Ascending aorta (tissue), 2 donors: ENCODE measurements around the gene ATF6. TPM values are rescaled to one million over a fixed set of nuclear protein-coding genes. Genes with fewer than 3 reads are reported as not detected.

ENCODE experiments used
- DNase-seq, 2 donors: peaks; one replicate each; pipeline ENCODE4 v3.0.0-alpha.2; 2019; ENCODE audit warnings: low spot score in 2 of 2
- H3K27ac ChIP-seq, 2 donors: fragments of 200-600 bp; sonication (generic); one replicate each; pipeline ENCODE4 v1.5.1; 2016 to 2017; ENCODE audit warnings: mild to moderate bottlenecking in 1 of 2
- H3K27me3 ChIP-seq: fragments of 200-600 bp; sonication (generic); one replicate; pipeline ENCODE4 v1.5.1; 2017
- H3K36me3 ChIP-seq, 2 donors: fragments of 200-600 bp; sonication (generic); one replicate each; pipeline ENCODE4 v1.5.1; 2016
- H3K4me1 ChIP-seq, 2 donors: fragments of 200-600 bp; sonication (generic); one replicate each; pipeline ENCODE4 v1.5.1; 2016 to 2017; ENCODE audit warnings: mild to moderate bottlenecking in 1 of 2
- H3K4me3 ChIP-seq, 2 donors: fragments of 200-600 bp; sonication (generic); one replicate each; pipeline ENCODE4 v1.5.1; 2016 to 2017; ENCODE audit warnings: mild to moderate bottlenecking in 1 of 2
- H3K9me3 ChIP-seq, 2 donors: fragments of 200-600 bp; sonication (generic); one replicate each; pipeline ENCODE4 v1.5.1; 2016
- CTCF ChIP-seq, 3 experiments: fragments of 200-600 bp in 2 of 3; fragments of 450-650 bp in 1 of 3; sonication (generic) in 2 of 3; IDR thresholded peaks; one replicate each; pipeline ENCODE4 v1.5.1; 2016 to 2019; ENCODE audit warnings: antibody characterized with exemption in 3 of 3, mild to moderate bottlenecking in 1 of 3, moderate library complexity in 1 of 3
- intact Hi-C: fragments of 100-400 bp; cut with DNase I; formaldehyde crosslinking; loops from one replicate; pipeline ENCODE4 v1.15.1; 2023
- total RNA-seq: library from RNA; depleted of rRNA; stranded (reverse); fragments of >200 nt; gene quantifications from one replicate; pipeline ENCODE4 v1.1.0, GENCODE V29; 2016

ATF6 gene
- total RNA-seq, 1 donor from 2014 or later = 12.3 TPM

- no peak for TF ChIP-seq CTCF (IDR thresholded peaks at IDR 0.05)
- DNase-seq = no peak
- Histone ChIP-seq H3K4me3 (no peak overlapping the region), H3K27me3 (no peaks in the 10 kb centered on the region), H3K9me3 (no peaks in the 10 kb centered on the region), H3K36me3 (peaks cover 4 to 8% of the 10 kb centered on the region in 2 donors), H3K27ac (no peak overlapping the region), H3K4me1 (no peaks in the 10 kb centered on the region)
- intact Hi-C loops = no loop called here
Measured at GRCh38 chr1:161843156-161843555, 77.0 kb downstream of the ATF6 start.

- Histone ChIP-seq H3K36me3 (peaks cover 4 to 11% of the 10 kb centered on the region in 2 donors), H3K27ac (no peak overlapping the region), H3K4me1 (no peaks in the 10 kb centered on the region), H3K27me3 (no peaks in the 10 kb centered on the region), H3K4me3 (no peak overlapping the region), H3K9me3 (no peaks in the 10 kb centered on the region)
- intact Hi-C loops = no loop called here
- TF ChIP-seq CTCF (IDR thresholded peaks at IDR 0.05) = no peak
- no peak for DNase-seq
Measured at GRCh38 chr1:161844696-161845095, 78.6 kb downstream of the ATF6 start.

GRCh38 chr1:161848676-161849075, 82.6 kb downstream of the ATF6 start:
- intact Hi-C loops = no loop called here
- Histone ChIP-seq H3K4me1 (no peaks in the 10 kb centered on the region), H3K4me3 (no peak overlapping the region), H3K27me3 (no peaks in the 10 kb centered on the region), H3K36me3 (peaks cover 9 to 26% of the 10 kb centered on the region in 2 donors), H3K9me3 (no peaks in the 10 kb centered on the region), H3K27ac (no peak overlapping the region)
- DNase-seq = no peak
- TF ChIP-seq CTCF (IDR thresholded peaks at IDR 0.05) = no peak

- intact Hi-C loops = no loop called here
- H3K4me3 ChIP-seq = no peak overlapping the region
- peaks cover 17 to 29% of the 10 kb centered on the region in 2 donors for H3K36me3 ChIP-seq
- H3K27ac ChIP-seq = no peak overlapping the region
- no peaks in the 10 kb centered on the region for H3K9me3 ChIP-seq
- DNase-seq = no peak
- no peak for TF ChIP-seq CTCF (IDR thresholded peaks at IDR 0.05)
- no peaks in the 10 kb centered on the region for H3K27me3 ChIP-seq
- no peaks in the 10 kb centered on the region for H3K4me1 ChIP-seq
Measured at GRCh38 chr1:161849518-161849917, 83.4 kb downstream of the ATF6 start.

GRCh38 chr1:161855260-161855659, 89.1 kb downstream of the ATF6 start:
- peaks cover 15 to 32% of the 10 kb centered on the region in 2 donors for H3K36me3 ChIP-seq
- H3K4me1 ChIP-seq = no peaks in the 10 kb centered on the region
- no peak for TF ChIP-seq CTCF (IDR thresholded peaks at IDR 0.05)
- H3K27me3 ChIP-seq = no peaks in the 10 kb centered on the region
- H3K27ac ChIP-seq = no peak overlapping the region
- H3K9me3 ChIP-seq = no peaks in the 10 kb centered on the region
- intact Hi-C loops = no loop called here
- DNase-seq = no peak
- no peak overlapping the region for H3K4me3 ChIP-seq

- no peak overlapping the region for H3K4me3 ChIP-seq
- H3K36me3 ChIP-seq = peaks cover 14 to 33% of the 10 kb centered on the region in 2 donors
- no peak overlapping the region for H3K27ac ChIP-seq
Measured at GRCh38 chr1:161858271-161858670, 92.2 kb downstream of the ATF6 start.

More at GRCh38 chr1:161858271-161858670, 92.2 kb downstream of the ATF6 start:
- Histone ChIP-seq H3K4me1 (no peaks in the 10 kb centered on the region), H3K27me3 (no peaks in the 10 kb centered on the region), H3K9me3 (no peaks in the 10 kb centered on the region)
- no peak for DNase-seq
- TF ChIP-seq CTCF (IDR thresholded peaks at IDR 0.05) = no peak
- intact Hi-C loops = no loop called here
